HFF-Myc (cell line): ENCODE results near the gene SPRED2.

ENCODE experiments used
- DNase-seq: peaks from one replicate; pipeline ENCODE4 v3.0.0-alpha.2; 2011; ENCODE audit warnings: low read depth; ENCODE audit errors: extremely low read depth
- H3K4me3 ChIP-seq: replicated peaks from 2 replicates; pipeline ENCODE4 v1.5.1; 2011; ENCODE audit warnings: low read depth, mild to moderate bottlenecking, control low read depth, low read length
- TF ChIP-seq, protein P1 (sequence below): IDR thresholded peaks from 2 replicates; pipeline ENCODE4 v1.5.1; 2012; ENCODE audit warnings: mild to moderate bottlenecking, low read depth, low read length, control low read depth; ENCODE audit errors: missing control alignments

Gene SPRED2

GRCh38 chr2:65369980-65370379 lies 62.4 kb downstream of the SPRED2 start:
- DNase-seq: no peak
- H3K4me3 ChIP-seq: no peak overlapping the region
- TF ChIP-seq, protein P1, sequence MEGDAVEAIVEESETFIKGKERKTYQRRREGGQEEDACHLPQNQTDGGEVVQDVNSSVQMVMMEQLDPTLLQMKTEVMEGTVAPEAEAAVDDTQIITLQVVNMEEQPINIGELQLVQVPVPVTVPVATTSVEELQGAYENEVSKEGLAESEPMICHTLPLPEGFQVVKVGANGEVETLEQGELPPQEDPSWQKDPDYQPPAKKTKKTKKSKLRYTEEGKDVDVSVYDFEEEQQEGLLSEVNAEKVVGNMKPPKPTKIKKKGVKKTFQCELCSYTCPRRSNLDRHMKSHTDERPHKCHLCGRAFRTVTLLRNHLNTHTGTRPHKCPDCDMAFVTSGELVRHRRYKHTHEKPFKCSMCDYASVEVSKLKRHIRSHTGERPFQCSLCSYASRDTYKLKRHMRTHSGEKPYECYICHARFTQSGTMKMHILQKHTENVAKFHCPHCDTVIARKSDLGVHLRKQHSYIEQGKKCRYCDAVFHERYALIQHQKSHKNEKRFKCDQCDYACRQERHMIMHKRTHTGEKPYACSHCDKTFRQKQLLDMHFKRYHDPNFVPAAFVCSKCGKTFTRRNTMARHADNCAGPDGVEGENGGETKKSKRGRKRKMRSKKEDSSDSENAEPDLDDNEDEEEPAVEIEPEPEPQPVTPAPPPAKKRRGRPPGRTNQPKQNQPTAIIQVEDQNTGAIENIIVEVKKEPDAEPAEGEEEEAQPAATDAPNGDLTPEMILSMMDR: no peak

- no peak for DNase-seq
- TF ChIP-seq, protein P1: no peak
- H3K4me3 ChIP-seq: no peak overlapping the region
Measured at GRCh38 chr2:65369574-65369973, 62.8 kb downstream of the SPRED2 start.

DNA sequence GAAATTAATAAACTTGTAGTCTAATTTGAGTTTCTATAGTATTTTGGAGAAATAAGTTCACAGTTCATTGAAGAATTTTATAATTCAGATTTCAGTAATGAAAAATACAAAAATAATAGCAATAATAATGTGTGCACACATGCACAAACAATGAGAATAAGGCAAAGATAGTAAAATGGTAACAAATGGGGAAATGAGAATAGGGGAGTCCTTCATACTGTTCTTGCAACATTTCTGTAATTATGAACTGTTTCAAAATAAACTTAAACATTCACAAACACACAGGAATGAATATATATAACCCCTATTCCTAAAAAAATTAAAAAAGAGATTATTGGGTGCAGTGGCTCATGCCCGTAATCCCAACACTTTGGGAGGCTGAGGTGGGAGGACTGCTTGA lies 63.9 kb downstream of the SPRED2 start:
- TF ChIP-seq, protein P1: no peak
- no peak overlapping the region for H3K4me3 ChIP-seq
- DNase-seq: no peak

- DNase-seq: peak; percentile 96
- no peak overlapping the region for H3K4me3 ChIP-seq
- TF ChIP-seq, protein P1: no peak
Measured at GRCh38 chr2:65367524-65367923, 64.9 kb downstream of the SPRED2 start.

GRCh38 chr2:65366595-65367125 lies 65.7 kb downstream of the SPRED2 start:
- H3K4me3 ChIP-seq: peak overlapping the region; percentile 26
- TF ChIP-seq, protein P1: no peak
- DNase-seq: peak; percentile 95

GRCh38 chr2:65364986-65365733 lies 67.2 kb downstream of the SPRED2 start:
- peak overlapping the region; percentile 26; the same call in 1 of the 2 replicates for H3K4me3 ChIP-seq
- TF ChIP-seq, protein P1: no peak
- no peak for DNase-seq
